ENCODE data around the gene DCDC2. TPM values are rescaled to one million over a fixed set of nuclear protein-coding genes. Genes with fewer than 3 reads are reported as not detected.

DCDC2 gene
- total RNA-seq, 1 experiment from 2014 or later: 45.1 TPM

- TF ChIP-seq CTCF (conservative IDR thresholded peaks at IDR 0.05; ENCODE audit: low read depth, low read length) (no peak), EZH2 (IDR thresholded peaks at IDR 0.05; ENCODE audit: borderline replicate concordance, low read depth, low read length, poor library complexity, severe bottlenecking) (no peak)
- Histone ChIP-seq H3K4me3 (ENCODE audit: low read depth, low read length, poor library complexity, severe bottlenecking) (no peak overlapping the region), H3K36me3 (ENCODE audit: insufficient read depth, low read length, poor library complexity, severe bottlenecking) (no peaks in the 10 kb centered on the region), H3K4me1 (ENCODE audit: insufficient read depth, low read length, poor library complexity, severe bottlenecking) (peaks cover 24% of the 10 kb centered on the region), H3K9me3 (ENCODE audit: low read depth, low read length, poor library complexity, severe bottlenecking) (peaks cover 3% of the 10 kb centered on the region), H3K27ac (ENCODE audit: low read depth, low read length, poor library complexity, severe bottlenecking) (no peak overlapping the region), H3K27me3 (replicated peaks; ENCODE audit: insufficient read depth, low read depth, low read length, poor library complexity) (no peaks in the 10 kb centered on the region)
- intact Hi-C loops (cut with micrococcal nuclease; ENCODE audit: unreplicated experiment): no loop called here
- ChIA-PET CTCF (no interaction called here), POLR2A (ENCODE audit: low non-redundant PET) (no interaction called here)
- BruUV-seq (replicated peaks): no TSS peak
- no peak for DNase-seq (ENCODE audit: low spot score)
These were observed 126.4 kb downstream of the DCDC2 start for GRCh38 chr6:24231438-24231977.

- DNase-seq (ENCODE audit: low spot score): no peak
- no peaks in the 10 kb centered on the region for H3K27me3 ChIP-seq (replicated peaks; ENCODE audit: insufficient read depth, low read depth, low read length, poor library complexity)
- intact Hi-C loops (cut with micrococcal nuclease; ENCODE audit: unreplicated experiment): no loop called here
- H3K9me3 ChIP-seq (ENCODE audit: low read depth, low read length, poor library complexity, severe bottlenecking): no peaks in the 10 kb centered on the region
- no peak overlapping the region for H3K27ac ChIP-seq (ENCODE audit: low read depth, low read length, poor library complexity, severe bottlenecking)
- TF ChIP-seq CTCF (conservative IDR thresholded peaks at IDR 0.05; ENCODE audit: low read depth, low read length) (no peak), EZH2 (IDR thresholded peaks at IDR 0.05; ENCODE audit: borderline replicate concordance, low read depth, low read length, poor library complexity, severe bottlenecking) (no peak)
- CTCF ChIA-PET: no interaction called here
- peaks cover 24% of the 10 kb centered on the region for H3K4me1 ChIP-seq (ENCODE audit: insufficient read depth, low read length, poor library complexity, severe bottlenecking)
- BruUV-seq (replicated peaks): no TSS peak
- POLR2A ChIA-PET (ENCODE audit: low non-redundant PET): interaction anchor here (0.6 kb wide), 1 partner anchor 1808 kb away, joined by 3 read pairs; no protein-coding TSS in a partner anchor
- H3K36me3 ChIP-seq (ENCODE audit: insufficient read depth, low read length, poor library complexity, severe bottlenecking): no peaks in the 10 kb centered on the region
- H3K4me3 ChIP-seq (ENCODE audit: low read depth, low read length, poor library complexity, severe bottlenecking): no peak overlapping the region
These were observed 128.0 kb downstream of the DCDC2 start for GRCh38 chr6:24229696-24230405.

- H3K27me3 ChIP-seq (replicated peaks; ENCODE audit: insufficient read depth, low read depth, low read length, poor library complexity): no peaks in the 10 kb centered on the region
- H3K27ac ChIP-seq (ENCODE audit: low read depth, low read length, poor library complexity, severe bottlenecking): peak overlapping the region; percentile 46
- CTCF ChIA-PET: no interaction called here
- no peak overlapping the region for H3K4me3 ChIP-seq (ENCODE audit: low read depth, low read length, poor library complexity, severe bottlenecking)
- no peak for TF ChIP-seq CTCF (conservative IDR thresholded peaks at IDR 0.05; ENCODE audit: low read depth, low read length)
- no peak for TF ChIP-seq EZH2 (IDR thresholded peaks at IDR 0.05; ENCODE audit: borderline replicate concordance, low read depth, low read length, poor library complexity, severe bottlenecking)
- POLR2A ChIA-PET (ENCODE audit: low non-redundant PET): no interaction called here
- H3K36me3 ChIP-seq (ENCODE audit: insufficient read depth, low read length, poor library complexity, severe bottlenecking): no peaks in the 10 kb centered on the region
- no TSS peak for BruUV-seq (replicated peaks)
- intact Hi-C loops (cut with micrococcal nuclease; ENCODE audit: unreplicated experiment): no loop called here
- H3K9me3 ChIP-seq (ENCODE audit: low read depth, low read length, poor library complexity, severe bottlenecking): no peaks in the 10 kb centered on the region
- DNase-seq (ENCODE audit: low spot score): peak; percentile 9
- peaks cover 24% of the 10 kb centered on the region for H3K4me1 ChIP-seq (ENCODE audit: insufficient read depth, low read length, poor library complexity, severe bottlenecking)
These were observed 129.1 kb downstream of the DCDC2 start for GRCh38 chr6:24228681-24229255.
